ENCODE measurements around the gene CACNA2D2. TPM values are rescaled to one million over a fixed set of nuclear protein-coding genes. Genes with fewer than 3 reads are reported as not detected.

The CACNA2D2 gene
- total and polyA plus RNA-seq, 2 of the 8 experiments (the other 6 are each of a cell fraction or from before 2014, with no cell fraction given) = 14.1 to 25.0 TPM

- TF ChIP-seq SP2 (IDR thresholded peaks at IDR 0.05; ENCODE audit: low read length) = no peak
- no peak for TF ChIP-seq BRCA1 (IDR thresholded peaks at IDR 0.05; ENCODE audit: low read depth, low read length)
Measured at GRCh38 chr3:50530001-50530970, 26.9 kb upstream of the CACNA2D2 start (continued).

All from H1 (cell line).